ENCODE results near the gene YPEL2. TPM values are rescaled to one million over a fixed set of nuclear protein-coding genes. Genes with fewer than 3 reads are reported as not detected.

YPEL2 gene
- total RNA-seq, 1 experiment from 2014 or later: 1.1 TPM

DNA sequence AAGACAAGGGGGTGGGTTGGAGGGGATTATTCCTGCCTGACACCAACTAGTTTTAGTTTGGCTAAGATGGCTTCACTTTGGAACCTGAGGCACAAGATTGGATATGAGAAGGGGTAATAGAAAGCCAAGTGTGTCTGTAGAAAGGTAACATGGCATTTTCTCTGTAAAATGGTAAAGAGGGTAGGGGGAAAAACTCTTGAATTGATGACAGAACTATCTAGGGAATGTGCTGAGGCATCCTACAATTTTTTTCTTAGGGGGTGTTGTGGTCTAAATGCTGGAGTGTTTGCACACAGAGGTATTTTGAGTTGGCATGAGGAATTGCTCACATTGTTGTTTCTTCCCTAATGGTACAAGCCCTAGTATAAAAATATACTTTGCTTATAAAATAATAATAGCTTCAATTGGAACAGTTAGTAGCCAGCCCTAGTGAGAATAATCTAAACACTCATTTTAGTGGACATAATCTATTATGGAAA, 25.8 kb downstream of the YPEL2 start:
- intact Hi-C loops (cut with micrococcal nuclease; ENCODE audit: unreplicated experiment): no loop called here
- TF ChIP-seq, protein P1, sequence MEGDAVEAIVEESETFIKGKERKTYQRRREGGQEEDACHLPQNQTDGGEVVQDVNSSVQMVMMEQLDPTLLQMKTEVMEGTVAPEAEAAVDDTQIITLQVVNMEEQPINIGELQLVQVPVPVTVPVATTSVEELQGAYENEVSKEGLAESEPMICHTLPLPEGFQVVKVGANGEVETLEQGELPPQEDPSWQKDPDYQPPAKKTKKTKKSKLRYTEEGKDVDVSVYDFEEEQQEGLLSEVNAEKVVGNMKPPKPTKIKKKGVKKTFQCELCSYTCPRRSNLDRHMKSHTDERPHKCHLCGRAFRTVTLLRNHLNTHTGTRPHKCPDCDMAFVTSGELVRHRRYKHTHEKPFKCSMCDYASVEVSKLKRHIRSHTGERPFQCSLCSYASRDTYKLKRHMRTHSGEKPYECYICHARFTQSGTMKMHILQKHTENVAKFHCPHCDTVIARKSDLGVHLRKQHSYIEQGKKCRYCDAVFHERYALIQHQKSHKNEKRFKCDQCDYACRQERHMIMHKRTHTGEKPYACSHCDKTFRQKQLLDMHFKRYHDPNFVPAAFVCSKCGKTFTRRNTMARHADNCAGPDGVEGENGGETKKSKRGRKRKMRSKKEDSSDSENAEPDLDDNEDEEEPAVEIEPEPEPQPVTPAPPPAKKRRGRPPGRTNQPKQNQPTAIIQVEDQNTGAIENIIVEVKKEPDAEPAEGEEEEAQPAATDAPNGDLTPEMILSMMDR (IDR thresholded peaks at IDR 0.05): no peak
- no peak for TF ChIP-seq POLR2AphosphoS5 (IDR thresholded peaks at IDR 0.05; ENCODE audit: low read depth, low read length)
- no peak for TF ChIP-seq TCF7L2 (IDR thresholded peaks at IDR 0.05; ENCODE audit: low read depth, low read length)
- no peak for TF ChIP-seq SIN3A (IDR thresholded peaks at IDR 0.05; ENCODE audit: borderline replicate concordance, insufficient read depth, low read depth, low read length)
- TF ChIP-seq, protein P2, sequence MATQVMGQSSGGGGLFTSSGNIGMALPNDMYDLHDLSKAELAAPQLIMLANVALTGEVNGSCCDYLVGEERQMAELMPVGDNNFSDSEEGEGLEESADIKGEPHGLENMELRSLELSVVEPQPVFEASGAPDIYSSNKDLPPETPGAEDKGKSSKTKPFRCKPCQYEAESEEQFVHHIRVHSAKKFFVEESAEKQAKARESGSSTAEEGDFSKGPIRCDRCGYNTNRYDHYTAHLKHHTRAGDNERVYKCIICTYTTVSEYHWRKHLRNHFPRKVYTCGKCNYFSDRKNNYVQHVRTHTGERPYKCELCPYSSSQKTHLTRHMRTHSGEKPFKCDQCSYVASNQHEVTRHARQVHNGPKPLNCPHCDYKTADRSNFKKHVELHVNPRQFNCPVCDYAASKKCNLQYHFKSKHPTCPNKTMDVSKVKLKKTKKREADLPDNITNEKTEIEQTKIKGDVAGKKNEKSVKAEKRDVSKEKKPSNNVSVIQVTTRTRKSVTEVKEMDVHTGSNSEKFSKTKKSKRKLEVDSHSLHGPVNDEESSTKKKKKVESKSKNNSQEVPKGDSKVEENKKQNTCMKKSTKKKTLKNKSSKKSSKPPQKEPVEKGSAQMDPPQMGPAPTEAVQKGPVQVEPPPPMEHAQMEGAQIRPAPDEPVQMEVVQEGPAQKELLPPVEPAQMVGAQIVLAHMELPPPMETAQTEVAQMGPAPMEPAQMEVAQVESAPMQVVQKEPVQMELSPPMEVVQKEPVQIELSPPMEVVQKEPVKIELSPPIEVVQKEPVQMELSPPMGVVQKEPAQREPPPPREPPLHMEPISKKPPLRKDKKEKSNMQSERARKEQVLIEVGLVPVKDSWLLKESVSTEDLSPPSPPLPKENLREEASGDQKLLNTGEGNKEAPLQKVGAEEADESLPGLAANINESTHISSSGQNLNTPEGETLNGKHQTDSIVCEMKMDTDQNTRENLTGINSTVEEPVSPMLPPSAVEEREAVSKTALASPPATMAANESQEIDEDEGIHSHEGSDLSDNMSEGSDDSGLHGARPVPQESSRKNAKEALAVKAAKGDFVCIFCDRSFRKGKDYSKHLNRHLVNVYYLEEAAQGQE (IDR thresholded peaks at IDR 0.05; ENCODE audit: insufficient read depth in 1 of 2, low read depth in 2 of 2, low read length in 1 of 2): no peak
- ChIA-PET POLR2A (no interaction called here), CTCF (no interaction called here)
- no TSS peak for BruUV-seq (replicated peaks)
- Histone ChIP-seq H3K27me3 (ENCODE audit: control insufficient read depth, insufficient read depth, low read length) (no peaks in the 10 kb centered on the region), H3K4me1 (ENCODE audit: control insufficient read depth, insufficient read depth, low read length) (no peaks in the 10 kb centered on the region), H3K9me3 (ENCODE audit: control insufficient read depth, insufficient read depth, low read depth, low read length) (no peaks in the 10 kb centered on the region), H3K4me3 (ENCODE audit: low read depth in 2 of 2, low read length in 2 of 2) (no peak overlapping the region), H3K27ac (ENCODE audit: low read length) (no peak overlapping the region), H3K36me3 (ENCODE audit: control insufficient read depth, insufficient read depth, low read length) (no peaks in the 10 kb centered on the region)
- ATAC-seq (no peak), DNase-seq (ENCODE audit: low read depth, low spot score) (no peak)
- in situ Hi-C loops (cut with HindIII; ENCODE audit: low pct_unique_long_range_greater_than_20kb, low sequenced_read_pairs): no loop called here

DNA sequence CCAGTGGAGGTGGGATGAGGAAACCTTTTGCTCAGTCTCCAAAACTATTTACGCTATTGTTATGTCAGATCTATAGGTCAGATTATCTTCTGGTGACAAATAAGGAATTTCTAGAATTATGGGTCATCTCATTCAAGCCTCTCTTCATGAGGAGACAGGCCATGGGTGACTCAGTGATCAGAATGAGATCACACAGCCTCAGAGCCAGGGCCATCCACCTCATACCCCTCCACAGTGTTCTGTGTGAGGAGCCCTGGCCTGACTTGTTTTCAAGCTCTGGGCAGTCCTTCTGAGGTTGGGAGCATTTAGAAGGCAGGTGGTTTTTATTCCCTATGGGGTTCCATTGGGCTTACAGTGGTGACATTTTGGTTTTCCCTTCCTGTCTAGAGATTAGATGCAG, 26.5 kb downstream of the YPEL2 start:
- intact Hi-C loops (cut with micrococcal nuclease; ENCODE audit: unreplicated experiment): no loop called here
- no peak for ATAC-seq
- TF ChIP-seq SIN3A (IDR thresholded peaks at IDR 0.05; ENCODE audit: borderline replicate concordance, insufficient read depth, low read depth, low read length) (no peak), POLR2AphosphoS5 (IDR thresholded peaks at IDR 0.05; ENCODE audit: low read depth, low read length) (no peak), TCF7L2 (IDR thresholded peaks at IDR 0.05; ENCODE audit: low read depth, low read length) (no peak)
- TF ChIP-seq, protein P1 (IDR thresholded peaks at IDR 0.05): no peak
- TF ChIP-seq, protein P2 (IDR thresholded peaks at IDR 0.05; ENCODE audit: insufficient read depth in 1 of 2, low read depth in 2 of 2, low read length in 1 of 2): no peak
- Histone ChIP-seq H3K4me3 (ENCODE audit: low read depth in 2 of 2, low read length in 2 of 2) (no peak overlapping the region), H3K9me3 (ENCODE audit: control insufficient read depth, insufficient read depth, low read depth, low read length) (no peaks in the 10 kb centered on the region), H3K27me3 (ENCODE audit: control insufficient read depth, insufficient read depth, low read length) (no peaks in the 10 kb centered on the region), H3K27ac (ENCODE audit: low read length) (no peak overlapping the region), H3K4me1 (ENCODE audit: control insufficient read depth, insufficient read depth, low read length) (no peaks in the 10 kb centered on the region), H3K36me3 (ENCODE audit: control insufficient read depth, insufficient read depth, low read length) (no peaks in the 10 kb centered on the region)
- CTCF ChIA-PET: no interaction called here
- no TSS peak for BruUV-seq (replicated peaks)
- POLR2A ChIA-PET: no interaction called here
- no peak for DNase-seq (ENCODE audit: low read depth, low spot score)
- in situ Hi-C loops (cut with HindIII; ENCODE audit: low pct_unique_long_range_greater_than_20kb, low sequenced_read_pairs): no loop called here

All from Panc1 (cell line).